HG03064 (cell line): ENCODE data around the gene SLC24A2.
"Not testable (repeated sequence)": the region's sequence is repeated elsewhere in the genome, so short reads cannot be mapped to it uniquely, and the experiment has no call there.

Experiments
- ATAC-seq: cut with Tn5 transposase; IDR thresholded peaks from one replicate; pipeline ENCODE4 v1.9.1; 2021; ENCODE audit warnings: low read depth; ENCODE audit not compliant: unreplicated experiment

SLC24A2 gene

DNA sequence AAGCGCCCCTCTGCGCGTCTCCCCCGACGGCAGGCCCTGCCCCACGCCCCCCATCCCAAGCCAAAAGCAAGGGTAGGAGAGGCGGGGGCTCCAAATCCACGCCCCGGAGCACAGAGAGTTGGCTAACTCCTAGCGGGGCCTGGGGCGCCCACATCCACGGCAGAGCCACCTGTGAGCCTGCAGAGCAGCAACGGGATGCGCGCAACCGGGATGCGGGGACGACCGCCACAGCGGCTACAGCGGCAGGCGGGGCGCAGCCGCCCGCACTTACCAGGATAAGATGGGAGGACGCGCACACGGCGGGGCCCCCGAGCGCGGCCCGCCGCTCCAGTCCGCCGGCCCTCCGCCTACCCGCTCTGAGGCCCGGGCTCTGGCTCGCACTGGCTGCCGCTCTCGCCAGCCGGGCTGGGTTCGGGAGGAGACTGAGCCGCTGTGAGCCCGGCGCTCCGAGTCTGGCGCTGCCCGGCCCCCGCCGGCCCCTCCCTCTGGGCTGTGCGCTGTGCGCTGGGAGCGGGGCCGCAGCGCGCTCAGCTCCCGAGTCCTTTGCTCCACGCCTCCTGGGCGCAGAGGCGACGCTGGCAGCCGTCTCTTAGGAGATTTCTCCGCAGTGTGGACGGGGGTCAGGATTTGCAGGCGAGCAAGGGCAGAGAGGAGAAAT lies at the start of gene SLC24A2:
Gene SLC24A2 (minus strand): TSS at position 424 of the 658 bp plus-strand sequence.
- no peak for ATAC-seq

DNA sequence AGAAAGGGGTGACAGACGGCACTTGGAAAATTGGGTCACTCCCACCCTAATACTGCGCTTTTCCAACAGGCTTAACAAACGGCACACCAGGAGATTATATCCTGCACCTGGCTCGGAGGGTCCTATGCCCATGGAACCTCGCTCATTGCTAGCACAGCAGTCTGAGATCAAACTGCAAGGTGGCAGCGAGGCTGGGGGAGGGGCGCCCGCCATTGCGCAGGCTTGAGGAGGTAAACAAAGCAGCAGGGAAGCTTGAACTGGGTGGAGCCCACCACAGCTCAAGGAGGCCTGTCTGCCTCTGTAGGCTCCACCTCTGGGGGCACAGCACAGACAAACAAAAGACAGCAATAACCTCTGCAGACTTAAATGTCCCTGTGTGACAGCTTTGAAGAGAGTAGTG lies 44.5 kb upstream of the SLC24A2 start:
- ATAC-seq = not testable (repeated sequence)

DNA sequence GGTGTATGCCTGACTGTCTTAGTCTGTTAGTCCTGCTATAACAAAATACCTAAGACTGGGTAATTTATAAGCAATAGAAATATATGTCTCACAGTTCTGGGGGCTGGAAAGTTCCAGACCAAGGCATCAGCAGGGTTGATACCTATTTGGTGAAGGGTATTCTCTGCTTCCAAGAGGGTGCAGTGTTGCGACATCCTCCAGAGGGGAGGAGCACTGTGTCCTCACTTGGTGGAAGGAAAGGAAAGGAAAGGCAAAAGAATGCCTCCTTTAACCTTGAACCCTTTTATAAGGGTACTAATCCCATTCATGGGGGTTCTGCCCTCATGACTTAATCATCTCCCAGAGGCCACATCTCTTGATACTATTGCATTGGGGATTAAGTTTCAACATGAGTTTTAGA lies 42.0 kb upstream of the SLC24A2 start:
- no peak for ATAC-seq

DNA sequence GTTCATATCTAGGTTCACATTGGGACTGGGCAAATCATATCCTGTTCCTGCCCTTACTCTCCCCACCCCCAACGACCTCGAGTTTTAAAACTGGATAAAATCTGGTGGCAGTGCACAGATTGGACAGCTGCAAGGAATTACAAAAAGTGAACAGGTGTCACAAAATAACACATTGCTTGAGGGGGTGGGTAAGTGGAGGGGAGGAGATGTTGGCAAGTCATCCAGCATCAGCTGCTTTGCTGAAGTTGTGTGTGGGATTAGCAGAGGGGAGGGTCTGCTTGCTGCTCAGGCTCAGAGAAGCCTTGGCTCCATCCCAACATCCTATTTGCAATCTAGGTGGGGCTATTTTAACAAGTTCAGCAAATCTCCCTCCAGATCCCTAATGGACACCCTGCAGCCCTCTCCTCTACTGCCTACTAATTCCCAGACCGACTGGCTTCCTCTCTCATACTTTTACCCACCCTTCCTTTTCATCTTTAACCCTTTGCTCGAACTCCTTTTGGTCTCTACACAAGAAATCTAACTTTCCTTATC lies 39.8 kb upstream of the SLC24A2 start:
- no peak for ATAC-seq

DNA sequence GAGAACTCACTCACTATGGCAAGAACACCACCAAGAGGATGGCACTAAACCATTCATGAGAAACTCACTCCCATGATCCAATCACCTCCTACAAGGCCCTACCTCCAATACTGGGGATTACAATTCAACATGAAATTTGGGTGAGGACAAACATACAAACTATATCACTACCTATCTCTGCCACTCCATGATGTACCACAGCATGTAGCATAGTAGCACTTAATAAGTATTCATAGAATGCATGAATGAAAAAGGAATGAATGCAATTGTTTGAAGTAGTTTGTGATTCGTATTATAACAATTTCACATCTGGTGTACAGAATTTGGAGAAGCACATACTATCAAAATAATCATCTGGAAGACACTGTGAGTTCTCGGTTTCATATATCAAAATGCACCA lies 27.9 kb upstream of the SLC24A2 start:
- ATAC-seq = no peak

GRCh38 chr9:19812194-19812593 lies 23.4 kb upstream of the SLC24A2 start:
- ATAC-seq = no peak

- no peak for ATAC-seq
Observed at GRCh38 chr9:19809422-19810269, 20.8 kb upstream of the SLC24A2 start.

GRCh38 chr9:19807182-19807892 lies 18.5 kb upstream of the SLC24A2 start:
- ATAC-seq = no peak

GRCh38 chr9:19804431-19804830 lies 15.6 kb upstream of the SLC24A2 start:
- no peak for ATAC-seq

DNA sequence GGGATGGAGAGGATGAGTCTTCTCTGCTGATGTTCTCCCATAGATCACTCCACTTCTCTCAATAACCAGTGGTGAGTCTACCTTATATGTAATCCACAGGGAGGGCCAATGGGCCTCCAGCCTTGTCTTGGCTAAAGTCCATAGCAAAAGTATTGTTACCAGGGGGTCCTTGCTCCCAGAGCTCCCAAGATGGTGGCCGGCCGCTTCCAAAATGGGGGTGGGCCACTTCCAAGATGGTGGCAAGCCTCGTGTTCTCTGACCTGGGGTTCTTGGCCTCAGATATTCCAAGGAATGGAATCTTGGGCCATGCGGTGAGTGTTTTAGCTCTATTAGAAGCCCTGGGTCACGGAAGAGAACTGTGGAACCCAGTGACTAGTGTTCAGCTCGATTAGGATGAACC lies 12.0 kb upstream of the SLC24A2 start:
- no peak for ATAC-seq

- no peak for ATAC-seq
Observed at GRCh38 chr9:19799784-19800183, 10.9 kb upstream of the SLC24A2 start.

DNA sequence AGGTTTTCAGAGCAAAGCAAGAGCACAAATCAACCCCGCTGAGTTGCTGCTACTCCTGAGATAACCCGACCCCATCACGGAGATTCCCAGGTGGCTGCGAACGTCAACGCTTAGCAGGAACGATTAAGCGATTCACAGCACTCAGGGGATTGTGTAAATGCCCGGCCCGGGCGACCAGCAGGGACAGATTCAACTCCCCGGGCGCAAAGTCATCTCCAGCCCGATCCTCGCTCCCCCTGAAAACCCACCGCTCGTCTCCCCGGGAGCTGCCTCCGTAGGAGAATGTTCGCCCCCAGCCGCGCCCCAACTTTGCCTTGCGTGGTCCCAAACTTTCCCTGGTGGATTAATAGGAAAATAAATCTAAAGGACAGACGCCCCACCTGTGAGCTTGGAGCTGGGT lies 685 bp downstream of the SLC24A2 start:
- no peak for ATAC-seq

- ATAC-seq = no peak
Observed at GRCh38 chr9:19787672-19788071, 1.2 kb downstream of the SLC24A2 start.

- ATAC-seq = no peak
Observed at GRCh38 chr9:19785230-19785629, 3.6 kb downstream of the SLC24A2 start.

GRCh38 chr9:19784136-19784535 lies 4.7 kb downstream of the SLC24A2 start:
- no peak for ATAC-seq

DNA sequence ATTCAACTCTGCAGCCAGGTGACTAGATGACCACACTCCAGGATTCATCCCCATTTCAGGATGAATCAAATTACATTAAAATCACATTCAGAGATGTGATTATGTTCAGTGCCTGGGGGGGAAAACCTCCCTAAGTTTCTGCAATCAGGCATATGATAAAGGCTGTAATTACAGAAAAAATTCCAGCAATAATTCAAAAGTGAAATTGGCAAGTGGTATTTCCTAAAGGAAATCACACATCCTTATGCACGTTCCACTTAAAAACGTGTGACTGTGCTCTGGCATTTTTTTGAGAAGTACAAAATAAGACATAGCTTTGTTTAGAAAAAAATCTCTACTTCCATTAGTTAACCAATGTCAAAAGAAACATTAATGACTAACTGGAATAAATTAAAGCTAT lies 5.3 kb downstream of the SLC24A2 start:
- ATAC-seq = no peak

DNA sequence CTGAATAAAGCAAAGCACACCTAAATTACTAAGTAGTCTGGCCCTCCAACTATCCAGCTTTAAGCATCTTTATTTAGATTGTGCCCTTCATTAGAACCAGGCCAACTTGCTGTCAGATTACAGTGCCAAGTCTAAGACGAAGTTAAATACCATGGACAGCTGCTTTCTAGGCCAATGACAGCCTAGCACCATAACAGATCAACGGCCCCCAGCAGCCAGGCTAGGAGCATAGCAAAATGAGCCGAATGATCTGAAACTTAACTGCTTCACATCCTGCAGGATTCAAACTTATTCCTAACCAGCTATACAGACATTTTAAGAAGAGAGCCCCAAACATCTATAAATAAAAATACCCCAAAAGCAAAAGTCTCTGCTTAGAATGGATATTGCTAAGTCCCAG lies 6.8 kb downstream of the SLC24A2 start:
- no peak for ATAC-seq

GRCh38 chr9:19781240-19781639 lies 7.6 kb downstream of the SLC24A2 start:
- ATAC-seq = no peak

GRCh38 chr9:19771446-19771845 lies 17.4 kb downstream of the SLC24A2 start:
- ATAC-seq = no peak

- no peak for ATAC-seq
Observed at GRCh38 chr9:19770973-19771372, 17.9 kb downstream of the SLC24A2 start.

GRCh38 chr9:19769213-19769612 lies 19.6 kb downstream of the SLC24A2 start:
- no peak for ATAC-seq
